Measurements from ENCODE around the gene LRP1B.

Gene LRP1B

GRCh38 chr2:140648393-140648792, 1482.4 kb downstream of the LRP1B start:
- TF ChIP-seq CTCF (IDR thresholded peaks at IDR 0.05; ENCODE audit: control insufficient read depth, extremely low read depth, insufficient read depth), result no peak
- H3K4me3 ChIP-seq (ENCODE audit: low read depth, low read length), result no peak overlapping the region
- no peak for DNase-seq (ENCODE audit: low read depth)

GRCh38 chr2:140643761-140644187, 1487.0 kb downstream of the LRP1B start:
- no peak for DNase-seq (ENCODE audit: low read depth)
- TF ChIP-seq CTCF (IDR thresholded peaks at IDR 0.05; ENCODE audit: control insufficient read depth, extremely low read depth, insufficient read depth), result no peak
- H3K4me3 ChIP-seq (ENCODE audit: low read depth, low read length), result no peak overlapping the region

- H3K4me3 ChIP-seq (ENCODE audit: low read depth, low read length), result no peak overlapping the region
- TF ChIP-seq CTCF (IDR thresholded peaks at IDR 0.05; ENCODE audit: control insufficient read depth, extremely low read depth, insufficient read depth), result no peak
- no peak for DNase-seq (ENCODE audit: low read depth)
Observed at GRCh38 chr2:140641163-140641562, 1489.7 kb downstream of the LRP1B start.

GRCh38 chr2:140639628-140640027, 1491.2 kb downstream of the LRP1B start:
- no peak overlapping the region for H3K4me3 ChIP-seq (ENCODE audit: low read depth, low read length)
- no peak for DNase-seq (ENCODE audit: low read depth)
- TF ChIP-seq CTCF (IDR thresholded peaks at IDR 0.05; ENCODE audit: control insufficient read depth, extremely low read depth, insufficient read depth), result no peak

GRCh38 chr2:140630557-140630956, 1500.3 kb downstream of the LRP1B start:
- no peak for TF ChIP-seq CTCF (IDR thresholded peaks at IDR 0.05; ENCODE audit: control insufficient read depth, extremely low read depth, insufficient read depth)
- no peak for DNase-seq (ENCODE audit: low read depth)
- H3K4me3 ChIP-seq (ENCODE audit: low read depth, low read length), result no peak overlapping the region

- H3K4me3 ChIP-seq (ENCODE audit: low read depth, low read length), result no peak overlapping the region
- TF ChIP-seq CTCF (IDR thresholded peaks at IDR 0.05; ENCODE audit: control insufficient read depth, extremely low read depth, insufficient read depth), result no peak
- DNase-seq (ENCODE audit: low read depth), result no peak
Observed at GRCh38 chr2:140627885-140628284, 1502.9 kb downstream of the LRP1B start.

GRCh38 chr2:140627136-140627535, 1503.7 kb downstream of the LRP1B start:
- no peak for TF ChIP-seq CTCF (IDR thresholded peaks at IDR 0.05; ENCODE audit: control insufficient read depth, extremely low read depth, insufficient read depth)
- DNase-seq (ENCODE audit: low read depth), result no peak
- no peak overlapping the region for H3K4me3 ChIP-seq (ENCODE audit: low read depth, low read length)

Data from LNCaP clone FGC (cell line).